NCI-H446 (cell line): ENCODE results near the gene CHN1.

ENCODE experiments used
- DNase-seq, 2 experiments: peaks; one replicate each; lab custom pipeline; 2025; lab: John Stamatoyannopoulos, UW

Gene CHN1

DNA sequence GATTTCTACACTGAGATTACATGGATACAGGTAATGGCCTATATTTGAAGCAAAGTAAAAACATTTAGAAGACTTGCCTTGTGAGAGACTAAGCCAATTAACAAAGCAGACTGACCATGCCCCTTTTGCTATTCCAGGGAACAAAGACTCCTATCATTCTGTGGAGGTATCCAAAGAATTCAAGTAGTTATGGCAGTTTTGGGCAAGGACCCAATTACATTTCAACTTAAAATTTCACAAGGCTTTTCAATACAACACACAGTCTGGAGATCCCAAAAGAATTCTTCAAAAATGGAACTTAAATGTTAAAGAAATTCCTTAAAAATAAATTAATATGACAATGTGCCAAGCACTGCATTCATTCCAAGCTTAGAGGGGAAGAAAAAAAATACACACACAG lies 131.7 kb downstream of the CHN1 start:
- DNase-seq, result no peak

DNA sequence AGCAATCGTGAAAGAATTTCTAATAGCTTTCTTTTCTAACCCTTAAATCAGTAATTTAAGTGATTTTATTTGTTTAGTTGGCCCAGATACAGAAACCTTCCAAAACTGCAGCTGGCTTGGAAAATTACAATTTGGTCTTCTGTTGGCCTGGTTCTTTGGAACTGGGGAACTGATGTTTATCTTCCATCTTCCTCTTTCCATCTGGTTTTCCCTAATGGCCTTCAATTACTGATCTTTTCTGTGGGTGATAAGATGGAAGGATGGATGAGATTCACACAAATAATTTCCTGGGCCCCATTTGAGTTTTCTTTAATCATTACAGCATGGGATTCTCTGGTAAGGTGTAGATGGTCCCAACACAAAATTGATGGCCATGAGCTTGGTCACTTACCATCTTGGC lies 134.4 kb downstream of the CHN1 start:
- no peak for DNase-seq

DNA sequence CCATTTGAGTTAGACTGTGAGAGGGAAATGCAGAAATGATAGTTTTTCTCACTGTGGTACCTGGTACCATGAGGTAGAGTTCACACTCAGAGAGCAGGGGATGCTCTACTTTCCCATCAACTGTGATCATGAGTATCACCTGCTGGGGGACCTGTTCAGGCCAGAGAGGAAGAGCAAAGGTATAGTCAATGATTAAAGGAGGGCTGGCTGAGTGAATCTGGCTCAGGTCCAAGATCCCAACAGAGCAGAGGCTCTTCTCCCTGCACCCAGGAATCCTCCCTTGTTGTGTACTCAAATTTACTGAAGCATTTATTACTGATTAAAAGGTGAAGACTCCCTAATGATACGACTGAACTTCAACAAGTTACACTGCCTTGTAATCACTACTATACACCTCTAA lies 136.3 kb downstream of the CHN1 start:
- DNase-seq, result no peak

DNA sequence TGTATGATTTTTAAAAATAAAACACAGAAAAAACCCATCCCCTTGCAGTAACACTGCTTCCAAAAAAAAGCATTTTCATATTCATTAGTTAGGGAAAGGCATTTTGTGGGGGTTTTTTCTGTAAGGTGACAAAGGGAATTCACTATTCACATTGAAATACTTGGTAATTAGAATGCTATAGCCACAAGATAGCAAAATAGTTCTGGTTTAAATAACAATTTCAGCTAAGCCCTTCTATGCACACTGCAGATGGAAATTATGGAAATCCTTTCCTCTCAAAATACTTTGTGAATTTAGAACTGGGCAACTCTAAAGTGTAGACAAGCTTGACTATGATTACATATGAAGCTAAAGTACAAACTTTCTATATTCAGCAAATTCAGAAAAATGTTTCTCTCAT lies 138.8 kb downstream of the CHN1 start:
- DNase-seq, result no peak

DNA sequence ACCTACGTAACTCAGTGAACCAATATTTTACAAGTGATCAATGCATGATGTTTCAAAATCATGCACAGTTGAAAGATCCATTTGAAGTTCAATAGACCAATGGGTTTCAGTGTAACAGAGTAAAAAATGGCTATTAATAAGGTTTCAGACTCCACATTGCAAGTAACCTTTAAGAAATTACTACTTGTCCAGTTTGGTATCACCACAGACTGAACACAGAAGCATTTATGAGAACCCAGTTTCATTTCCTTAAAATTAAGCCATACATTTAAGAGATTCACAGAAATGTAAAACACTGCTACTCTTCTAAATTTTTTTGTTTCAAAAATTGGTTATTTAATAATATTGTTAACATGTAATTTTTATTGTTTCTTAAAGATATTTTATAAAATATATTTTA lies 142.0 kb downstream of the CHN1 start:
- no peak for DNase-seq

DNA sequence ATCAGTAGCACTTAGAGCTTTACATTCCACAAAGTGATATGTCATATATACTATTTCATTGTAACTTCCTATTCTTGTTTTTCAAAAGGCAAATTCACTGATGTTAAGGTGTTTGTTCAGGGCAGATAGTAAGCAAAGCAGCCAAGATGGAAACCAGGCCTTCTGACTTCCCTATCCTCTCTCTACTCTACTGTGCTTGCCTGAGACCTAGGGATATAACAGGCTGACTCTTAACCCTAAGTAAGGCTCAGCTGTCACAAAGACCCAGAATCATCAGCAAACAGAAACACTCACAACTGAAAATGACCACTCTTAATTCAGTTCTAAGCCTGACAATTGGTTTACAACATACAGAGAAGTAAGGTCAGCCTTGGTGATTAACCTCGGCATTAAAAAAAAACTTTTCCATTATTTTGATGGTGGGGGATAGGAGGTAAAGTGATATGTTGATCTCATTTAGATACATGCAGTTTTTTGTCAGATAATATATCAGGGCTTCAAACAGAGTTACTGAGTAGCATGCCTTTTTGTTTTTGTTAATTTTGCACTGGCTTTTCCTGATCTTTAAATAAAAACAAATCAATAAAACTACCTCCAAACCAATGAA lies 145.5 kb downstream of the CHN1 start:
- DNase-seq, result no peak

DNA sequence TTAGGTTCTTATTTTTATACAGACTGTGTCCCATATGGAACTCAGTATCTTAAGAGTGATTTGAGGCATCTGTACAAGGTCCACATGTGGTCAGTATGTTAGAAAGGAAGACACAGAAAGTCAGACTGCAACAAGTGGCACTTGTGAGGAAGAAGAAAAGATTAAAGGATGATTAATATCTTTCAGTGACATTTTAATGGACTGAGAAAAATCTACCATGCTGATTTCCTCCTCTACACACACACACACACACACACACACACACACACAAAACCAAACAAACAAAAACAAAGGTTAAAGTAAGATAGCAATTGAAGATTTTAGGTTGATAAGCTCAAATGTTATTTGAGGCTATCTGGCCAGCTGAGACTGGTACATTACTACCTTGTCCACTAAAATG lies 146.4 kb downstream of the CHN1 start:
- DNase-seq, result no peak

DNA sequence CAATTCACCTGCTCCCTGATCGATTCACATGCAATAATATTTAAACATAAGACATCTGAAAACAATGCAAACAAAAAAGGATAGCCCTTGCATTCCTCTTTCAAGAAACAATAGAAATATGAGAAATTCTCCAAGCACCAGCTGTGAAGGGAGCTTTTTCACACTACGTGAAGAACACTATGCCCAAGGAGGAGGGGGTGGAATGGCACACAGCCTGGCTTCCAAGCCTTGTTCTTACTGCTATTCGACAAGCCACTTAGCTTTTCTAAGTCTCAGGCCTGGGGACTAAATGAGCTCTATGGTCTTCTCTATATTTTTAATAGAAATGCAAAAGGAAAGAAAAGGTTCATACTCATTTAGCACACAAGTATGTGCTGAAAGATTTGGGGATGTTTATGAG lies 148.7 kb downstream of the CHN1 start:
- DNase-seq, result no peak

DNA sequence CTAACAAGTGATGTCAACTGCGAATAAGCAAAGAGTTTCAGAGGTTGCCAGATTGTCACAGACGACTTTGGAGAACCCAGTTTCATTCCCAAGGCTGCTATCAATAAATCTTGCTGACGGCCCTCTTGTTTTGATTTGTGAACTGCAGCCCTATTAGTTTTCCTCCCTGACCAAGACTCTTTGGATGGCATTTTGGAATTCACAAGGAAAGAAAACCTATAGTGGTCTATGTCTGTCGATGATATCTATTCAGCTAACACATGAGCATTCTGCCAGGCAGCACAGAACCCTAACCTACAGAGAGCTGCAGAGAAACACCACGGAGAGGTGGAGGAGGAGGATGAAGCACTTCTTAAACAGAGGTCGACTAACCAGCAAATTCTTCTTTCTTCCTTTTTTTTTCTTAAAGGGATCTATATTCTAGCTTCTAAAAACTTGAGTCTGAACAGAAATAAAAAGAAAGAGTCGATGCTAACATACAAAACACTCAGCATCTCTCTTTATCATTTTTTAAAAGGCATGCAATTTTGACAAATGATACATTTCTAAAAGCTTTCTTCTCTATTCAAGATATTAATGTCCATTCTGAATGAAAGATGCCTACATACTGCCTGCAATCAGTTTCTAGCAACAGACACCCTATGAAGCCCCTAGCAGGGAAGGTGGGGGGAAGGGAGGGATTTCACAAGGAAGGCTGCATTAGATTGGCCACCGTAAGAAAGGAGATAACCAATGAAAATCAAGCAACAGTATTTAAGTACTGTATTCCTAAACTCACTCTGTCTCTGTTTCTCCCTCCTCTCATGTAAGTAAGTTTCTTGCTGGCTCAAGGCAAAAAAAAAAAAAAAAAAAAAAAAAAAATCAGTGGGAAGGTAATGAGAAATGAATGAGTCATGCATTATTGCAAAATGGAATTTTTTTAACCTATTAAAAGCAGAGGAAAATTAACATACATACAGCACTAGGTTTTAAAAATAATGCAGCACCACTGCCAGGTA lies 157.9 kb downstream of the CHN1 start:
- peak; percentile 26 to 50 for DNase-seq

DNA sequence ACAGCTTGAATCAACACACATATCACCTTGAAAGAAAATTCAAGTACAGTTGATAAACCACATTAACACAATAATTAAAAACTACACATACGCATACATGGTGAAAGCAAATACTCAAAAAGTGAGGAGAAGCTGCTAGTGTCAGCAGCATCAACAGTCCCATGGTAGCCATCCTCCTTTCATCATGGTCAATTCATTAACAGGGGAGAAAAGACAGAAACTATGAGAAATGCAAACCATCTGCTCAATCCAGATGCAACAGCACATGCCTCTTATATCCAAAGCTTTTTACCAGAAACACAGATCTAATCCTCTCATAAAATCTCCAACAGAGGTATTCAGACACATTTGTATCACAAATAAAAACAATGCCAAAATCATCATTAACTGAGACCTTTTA lies 159.0 kb downstream of the CHN1 start:
- peak in 1 of 2 experiments; percentile 29 for DNase-seq

DNA sequence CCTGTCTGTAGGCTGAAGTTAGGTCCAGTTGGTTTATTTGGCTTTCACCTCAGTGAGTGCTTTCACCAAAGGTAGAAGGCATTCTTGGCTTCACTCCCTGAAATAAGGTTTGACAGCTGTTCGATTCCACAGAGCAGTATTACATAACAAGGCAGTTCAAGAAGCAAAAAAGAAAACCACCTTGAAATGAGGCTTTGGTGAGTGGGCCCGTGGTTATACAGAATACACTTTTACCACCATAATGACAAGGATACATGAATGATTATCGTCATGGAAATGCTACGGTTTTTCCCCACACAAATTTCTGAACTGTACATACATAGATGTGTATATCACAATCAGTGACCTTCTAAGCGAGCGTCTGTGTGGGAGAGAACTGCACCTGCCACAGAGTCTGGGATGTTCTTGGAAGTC lies 160.9 kb downstream of the CHN1 start:
- DNase-seq, result peak; percentile 23 to 64

DNA sequence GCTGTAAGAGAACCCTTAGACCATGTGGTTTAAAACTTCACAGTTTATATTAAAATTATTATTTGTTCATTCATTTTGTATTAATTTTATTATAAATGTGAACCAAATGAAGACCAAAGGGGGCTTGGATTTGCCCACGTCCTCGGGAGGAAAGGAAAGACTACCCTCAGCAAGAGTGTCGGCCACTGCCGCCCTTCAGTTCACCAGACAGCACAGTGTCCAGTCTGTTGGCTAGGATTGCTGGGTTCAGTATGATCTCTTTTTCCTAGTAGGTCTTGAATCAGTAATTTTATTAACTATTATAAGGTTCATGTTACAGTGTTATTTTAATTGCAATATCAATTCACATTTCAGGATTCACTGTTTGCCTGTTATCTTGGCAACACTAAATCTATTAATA lies 162.7 kb downstream of the CHN1 start:
- DNase-seq, result no peak

DNA sequence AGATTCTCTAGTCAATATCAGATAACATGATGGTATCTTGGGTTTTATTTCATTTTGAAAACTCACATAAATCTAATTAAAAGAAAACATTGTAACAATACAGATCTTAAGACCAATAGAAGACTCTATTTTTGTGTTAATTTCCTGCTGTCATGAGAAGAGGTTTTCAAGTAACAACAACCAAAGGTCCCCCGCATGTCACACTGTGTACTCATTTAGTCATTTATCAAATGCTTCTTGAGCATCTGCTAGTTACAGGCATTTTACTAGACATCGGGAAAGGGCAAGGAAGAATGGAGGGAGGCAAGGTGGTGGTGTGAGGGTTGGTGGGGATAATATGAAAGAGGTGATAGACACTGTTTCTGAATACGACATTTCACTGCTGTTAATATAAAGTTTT lies 163.2 kb downstream of the CHN1 start:
- no peak for DNase-seq

DNA sequence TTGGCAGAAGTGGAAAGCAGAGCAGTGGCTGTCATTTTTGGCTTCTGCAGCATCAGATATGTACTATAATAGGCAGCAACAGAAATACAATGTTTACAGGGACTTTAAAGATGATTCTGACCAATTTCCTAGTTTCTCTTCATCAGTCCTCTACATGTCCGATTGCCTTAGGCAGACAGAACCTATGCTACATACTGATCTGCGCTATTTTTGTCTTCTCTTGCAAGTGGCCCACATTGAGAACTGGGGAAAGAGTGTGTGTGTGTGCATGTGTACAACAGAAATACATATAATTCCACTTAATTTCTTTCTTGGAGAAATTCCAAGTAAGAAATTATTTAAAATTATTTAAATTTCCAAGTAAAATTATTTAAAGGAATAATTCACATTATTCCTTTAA lies 163.8 kb downstream of the CHN1 start:
- no peak for DNase-seq

DNA sequence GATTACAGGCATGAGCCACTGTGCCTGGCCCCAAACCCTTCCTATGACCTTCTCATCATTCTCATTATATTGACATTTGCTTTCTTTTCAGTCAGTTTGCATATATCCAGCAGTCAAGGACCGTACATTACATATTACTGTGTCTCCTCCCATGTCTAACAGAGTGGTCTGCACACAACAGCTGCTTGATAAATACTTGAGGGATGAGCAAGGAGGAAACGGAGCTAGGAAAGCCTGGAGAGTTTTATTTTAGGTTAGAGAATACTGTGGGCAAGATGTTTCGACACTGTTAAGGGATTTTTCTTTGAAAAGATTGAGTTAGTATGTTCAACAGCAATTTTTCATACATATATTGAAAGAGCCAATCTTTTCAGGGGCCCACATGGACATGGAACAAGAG lies 164.7 kb downstream of the CHN1 start:
- peak in 1 of 2 experiments; percentile 5 for DNase-seq

DNA sequence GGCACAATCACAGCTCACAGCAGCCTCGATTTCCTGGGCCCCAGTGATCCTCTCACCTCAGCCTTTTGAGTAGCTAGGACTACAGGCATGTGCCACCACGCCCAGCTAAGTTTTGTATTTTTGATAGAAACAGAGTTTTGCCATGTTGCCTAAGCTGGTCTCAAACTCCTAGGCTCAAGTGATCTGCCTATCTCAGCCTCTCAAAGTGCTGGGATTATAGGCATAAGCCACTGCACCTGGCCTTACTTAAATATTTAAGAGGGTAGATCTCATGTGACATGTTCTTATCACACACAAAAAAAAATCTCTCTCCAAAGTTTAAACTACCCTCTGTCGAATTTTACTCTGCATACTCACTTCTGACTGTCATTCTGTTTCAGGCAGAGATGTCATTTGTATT lies 165.5 kb downstream of the CHN1 start:
- no peak for DNase-seq

DNA sequence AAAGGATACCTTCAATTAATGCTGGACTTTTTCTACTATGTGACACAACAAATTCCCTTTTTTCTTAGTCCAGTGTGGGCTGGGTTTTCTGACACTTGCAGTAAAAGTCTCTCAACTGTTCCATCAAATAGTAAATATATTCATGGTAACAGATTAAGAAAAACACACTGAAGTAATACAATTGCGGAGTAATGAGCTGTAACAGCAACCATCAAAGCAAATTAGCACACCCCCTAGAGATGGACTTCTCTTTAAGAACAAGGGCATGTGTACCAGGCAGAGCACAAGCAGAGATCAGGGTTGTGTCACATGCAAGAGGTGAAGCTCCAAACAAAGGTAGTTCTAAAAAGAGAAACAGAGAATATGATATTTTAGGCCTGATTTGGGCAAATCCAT lies 168.2 kb downstream of the CHN1 start:
- no peak for DNase-seq

DNA sequence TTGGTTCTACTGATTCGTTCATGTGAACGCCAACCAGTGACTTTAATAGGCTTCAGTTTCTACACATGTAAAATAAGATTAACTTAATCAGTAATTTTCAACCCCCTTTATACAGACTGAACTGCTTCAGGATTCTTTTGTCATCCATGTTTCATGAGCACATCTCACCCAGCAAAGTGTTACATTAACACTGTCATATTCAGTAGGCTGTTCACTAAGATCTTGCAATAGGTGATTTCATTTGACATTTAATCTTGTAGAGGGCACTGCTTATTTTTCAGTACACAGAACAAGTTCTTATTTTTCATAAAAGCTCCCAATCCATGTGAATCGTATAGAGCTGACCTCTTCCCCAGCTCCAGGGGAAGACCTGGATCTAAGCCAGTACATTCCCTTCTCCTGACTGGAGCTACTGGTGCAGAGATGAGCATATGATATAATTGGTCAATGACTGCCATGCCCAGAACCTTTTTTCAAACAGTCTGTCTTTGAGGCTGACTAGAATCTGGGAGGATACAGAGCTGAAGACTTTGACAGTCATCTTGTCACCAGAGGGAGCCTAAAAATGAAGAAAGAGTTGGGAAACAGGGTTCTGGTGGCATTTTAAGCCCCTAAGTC lies 168.7 kb downstream of the CHN1 start:
- DNase-seq, result peak; percentile 26 to 72

DNA sequence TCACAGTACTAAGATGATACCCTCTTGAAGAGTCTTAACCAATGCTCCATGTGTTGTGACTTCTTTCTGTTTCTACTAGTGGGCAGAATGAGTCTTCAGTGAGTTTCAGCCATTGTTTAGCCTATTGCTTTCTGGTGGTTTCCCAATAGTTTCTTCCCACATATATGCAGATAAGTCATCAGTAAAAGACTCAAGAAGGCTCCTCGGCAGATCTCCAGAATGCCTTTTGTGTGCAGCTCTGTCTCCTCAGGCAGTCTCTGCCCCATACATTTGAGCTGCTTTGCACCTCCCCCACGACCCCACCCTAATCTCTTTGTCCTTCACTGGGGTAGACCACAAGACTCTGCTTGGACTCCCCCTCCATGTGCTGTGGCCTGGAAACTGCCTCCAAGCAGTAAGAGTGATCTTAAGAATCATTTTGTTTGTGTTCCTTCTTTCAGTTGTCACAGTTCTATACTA lies 169.4 kb downstream of the CHN1 start:
- no peak for DNase-seq

DNA sequence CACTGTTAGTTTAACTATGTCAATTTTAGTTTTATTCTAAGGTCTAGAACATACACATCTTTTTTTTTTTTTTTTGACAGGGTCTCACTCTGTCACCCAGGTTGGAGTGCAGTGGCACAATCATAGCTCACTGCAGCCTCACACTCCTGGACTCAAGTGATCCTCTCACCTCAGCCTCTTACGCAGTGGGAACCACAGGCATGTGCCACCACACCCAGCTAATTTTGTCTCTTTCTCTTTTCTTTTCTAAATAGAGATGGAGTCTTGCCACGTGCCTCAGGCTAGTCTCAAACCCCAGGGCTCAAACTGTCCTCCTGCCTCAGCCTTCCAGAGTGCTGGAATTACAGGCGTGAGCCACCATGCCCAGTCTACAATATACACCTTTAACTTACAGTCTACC lies 171.4 kb downstream of the CHN1 start:
- DNase-seq, result no peak

DNA sequence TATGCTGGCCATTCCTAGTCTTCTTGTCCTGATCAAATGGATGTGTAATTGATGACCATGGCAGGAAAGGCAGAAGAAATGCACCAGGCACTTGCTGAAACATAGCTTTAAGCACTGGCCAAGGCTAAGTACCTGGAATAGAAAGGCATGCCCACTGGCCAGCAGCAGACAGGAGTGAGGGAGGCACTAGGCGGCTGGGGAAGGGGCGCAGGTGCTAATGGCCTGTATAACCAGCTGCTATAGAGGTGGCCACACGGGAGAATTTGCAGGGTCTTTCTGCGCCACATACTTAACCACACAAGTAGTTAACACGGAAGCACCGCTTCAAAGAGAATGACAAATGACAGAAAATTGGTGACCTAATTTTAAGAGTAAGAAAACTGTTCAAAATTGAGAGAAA lies 174.6 kb downstream of the CHN1 start:
- DNase-seq, result no peak

DNA sequence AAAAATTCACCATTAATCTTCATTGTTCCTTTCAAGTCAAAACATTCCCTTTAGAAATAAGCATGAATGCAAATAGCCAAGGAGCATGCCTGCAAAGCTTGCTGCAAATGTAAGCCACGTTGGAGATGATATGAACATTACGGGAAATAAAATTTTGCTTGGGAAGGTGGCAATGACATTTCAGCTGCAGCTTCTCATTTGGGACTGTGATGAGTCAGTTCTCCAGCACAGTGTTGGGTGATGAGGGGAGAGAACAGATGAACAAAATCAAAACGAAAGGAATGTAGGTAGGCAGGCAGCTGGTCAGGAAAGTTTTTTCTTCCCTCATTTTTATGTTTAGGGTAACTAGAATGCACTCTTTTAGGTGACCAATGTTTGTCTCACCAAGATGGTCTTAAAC lies 175.6 kb downstream of the CHN1 start:
- DNase-seq, result no peak
